OCI-LY1 (cell line): Measurements from ENCODE around the gene WASF1.

Source experiments
- H2AFZ ChIP-seq: fragments of 200-600 bp; sonication (generic), shearing (Covaris generic); 2 replicates; pipeline ENCODE4 v1.6.0; 2014; ENCODE audit warnings: antibody characterized with exemption, mild to moderate bottlenecking, low read length
- H3F3A ChIP-seq: fragments of 200-600 bp; sonication (generic), shearing (Covaris generic); 2 replicates; pipeline ENCODE4 v1.6.0; 2014; ENCODE audit warnings: mild to moderate bottlenecking, antibody characterized with exemption, low read length, moderate library complexity; ENCODE audit not compliant: insufficient read depth
- H3K27ac ChIP-seq: fragments of 200-600 bp; sonication (generic); 2 replicates; pipeline ENCODE4 v1.5.1; 2014; ENCODE audit warnings: low read length, mixed run types, mild to moderate bottlenecking, low read depth; ENCODE audit not compliant: poor library complexity, severe bottlenecking
- H3K27me3 ChIP-seq: fragments of 200-600 bp; sonication (generic); 2 replicates; pipeline ENCODE4 v1.6.0; 2014; ENCODE audit warnings: antibody characterized with exemption, mild to moderate bottlenecking, low read length, moderate library complexity; ENCODE audit not compliant: insufficient read depth
- H3K36me3 ChIP-seq: fragments of 200-600 bp; sonication (generic); 2 replicates; pipeline ENCODE4 v1.6.1; 2014; ENCODE audit warnings: mild to moderate bottlenecking, antibody characterized with exemption, low read length, moderate library complexity, mixed read lengths; ENCODE audit not compliant: insufficient read depth
- H3K4me1 ChIP-seq: fragments of 200-600 bp; sonication (generic); 2 replicates; pipeline ENCODE4 v1.5.1; 2014; ENCODE audit warnings: mild to moderate bottlenecking, low read length, moderate library complexity; ENCODE audit not compliant: insufficient read depth, severe bottlenecking
- H3K4me2 ChIP-seq: fragments of 200-600 bp; sonication (generic), shearing (Covaris generic); 2 replicates; pipeline ENCODE4 v1.6.1; 2014; ENCODE audit warnings: low read length
- H3K4me3 ChIP-seq: fragments of 200-600 bp; sonication (generic); 2 replicates; pipeline ENCODE4 v1.5.1; 2014; ENCODE audit warnings: low read length, low read depth, mild to moderate bottlenecking, mixed read lengths; ENCODE audit not compliant: poor library complexity, severe bottlenecking
- H3K79me2 ChIP-seq: fragments of 200-600 bp; shearing (Covaris generic); 2 replicates; pipeline ENCODE4 v1.6.1; 2016; ENCODE audit warnings: mixed run types, low read length, mixed read lengths; ENCODE audit not compliant: insufficient read depth
- H3K9ac ChIP-seq: fragments of 200-600 bp; sonication (generic), shearing (Covaris generic); 2 replicates; pipeline ENCODE4 v1.6.1; 2014; ENCODE audit warnings: mild to moderate bottlenecking, low read length, mixed read lengths
- H3K9me2 ChIP-seq: fragments of 200-600 bp; sonication (generic), shearing (Covaris generic); 2 replicates; pipeline ENCODE4 v1.6.1; 2014; ENCODE audit warnings: low read depth, mild to moderate bottlenecking, low read length, mixed read lengths
- H3K9me3 ChIP-seq: fragments of 200-600 bp; shearing (Covaris generic); 2 replicates; pipeline ENCODE4 v1.6.1; 2014; ENCODE audit warnings: low read length, mixed read lengths
- H4K20me1 ChIP-seq: fragments of 200-600 bp; sonication (generic), shearing (Covaris generic); 2 replicates; pipeline ENCODE4 v1.6.0; 2016; ENCODE audit warnings: mild to moderate bottlenecking, low read length; ENCODE audit not compliant: insufficient read depth
- EZH2 ChIP-seq: fragments of 200-600 bp; sonication (generic), shearing (Covaris generic); IDR thresholded peaks from 2 replicates; pipeline ENCODE4 v1.8.0; 2017; ENCODE audit warnings: borderline replicate concordance, mixed run types, mild to moderate bottlenecking, antibody characterized with exemption, low read length, moderate library complexity, mixed read lengths
- TF ChIP-seq, protein P1 (sequence below): fragments of 200-600 bp; sonication (generic), shearing (Covaris generic); IDR thresholded peaks from 2 replicates; pipeline ENCODE4 v1.5.1; 2017; ENCODE audit warnings: mild to moderate bottlenecking, antibody characterized with exemption, low read length, moderate library complexity, mixed read lengths

WASF1 gene

DNA sequence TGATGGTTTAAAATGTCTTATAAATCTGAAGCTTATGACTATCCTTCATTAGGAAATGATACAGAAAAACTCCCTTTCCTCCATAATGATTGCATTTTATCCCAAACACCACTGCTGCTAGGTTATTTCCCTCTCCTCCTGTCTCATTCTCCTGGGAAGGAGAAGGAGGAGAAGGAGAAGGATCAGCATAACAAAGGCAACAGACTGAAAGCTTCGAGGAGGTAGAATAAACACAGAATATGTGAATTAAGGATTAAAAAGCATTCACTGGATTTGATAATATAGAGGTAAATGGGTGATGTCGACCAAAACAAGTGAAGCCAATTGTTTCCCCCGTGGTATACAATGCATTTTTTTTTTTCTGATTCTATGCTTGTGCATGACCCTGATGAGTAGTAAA, 82.0 kb downstream of the WASF1 start:
- Histone ChIP-seq H3K9ac (no peak overlapping the region), H3K9me3 (no peaks in the 10 kb centered on the region), H3K79me2 (no peaks in the 10 kb centered on the region), H3K4me1 (peaks cover 11% of the 10 kb centered on the region), H3K4me3 (no peak overlapping the region), H3F3A (no peaks in the 10 kb centered on the region), H3K36me3 (no peaks in the 10 kb centered on the region), H3K27ac (no peak overlapping the region), H4K20me1 (no peaks in the 10 kb centered on the region), H2AFZ (no peak overlapping the region), H3K9me2 (no peaks in the 10 kb centered on the region), H3K27me3 (no peaks in the 10 kb centered on the region), H3K4me2 (no peak overlapping the region)
- TF ChIP-seq, protein P1, sequence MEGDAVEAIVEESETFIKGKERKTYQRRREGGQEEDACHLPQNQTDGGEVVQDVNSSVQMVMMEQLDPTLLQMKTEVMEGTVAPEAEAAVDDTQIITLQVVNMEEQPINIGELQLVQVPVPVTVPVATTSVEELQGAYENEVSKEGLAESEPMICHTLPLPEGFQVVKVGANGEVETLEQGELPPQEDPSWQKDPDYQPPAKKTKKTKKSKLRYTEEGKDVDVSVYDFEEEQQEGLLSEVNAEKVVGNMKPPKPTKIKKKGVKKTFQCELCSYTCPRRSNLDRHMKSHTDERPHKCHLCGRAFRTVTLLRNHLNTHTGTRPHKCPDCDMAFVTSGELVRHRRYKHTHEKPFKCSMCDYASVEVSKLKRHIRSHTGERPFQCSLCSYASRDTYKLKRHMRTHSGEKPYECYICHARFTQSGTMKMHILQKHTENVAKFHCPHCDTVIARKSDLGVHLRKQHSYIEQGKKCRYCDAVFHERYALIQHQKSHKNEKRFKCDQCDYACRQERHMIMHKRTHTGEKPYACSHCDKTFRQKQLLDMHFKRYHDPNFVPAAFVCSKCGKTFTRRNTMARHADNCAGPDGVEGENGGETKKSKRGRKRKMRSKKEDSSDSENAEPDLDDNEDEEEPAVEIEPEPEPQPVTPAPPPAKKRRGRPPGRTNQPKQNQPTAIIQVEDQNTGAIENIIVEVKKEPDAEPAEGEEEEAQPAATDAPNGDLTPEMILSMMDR = no peak
- TF ChIP-seq EZH2 = no peak

DNA sequence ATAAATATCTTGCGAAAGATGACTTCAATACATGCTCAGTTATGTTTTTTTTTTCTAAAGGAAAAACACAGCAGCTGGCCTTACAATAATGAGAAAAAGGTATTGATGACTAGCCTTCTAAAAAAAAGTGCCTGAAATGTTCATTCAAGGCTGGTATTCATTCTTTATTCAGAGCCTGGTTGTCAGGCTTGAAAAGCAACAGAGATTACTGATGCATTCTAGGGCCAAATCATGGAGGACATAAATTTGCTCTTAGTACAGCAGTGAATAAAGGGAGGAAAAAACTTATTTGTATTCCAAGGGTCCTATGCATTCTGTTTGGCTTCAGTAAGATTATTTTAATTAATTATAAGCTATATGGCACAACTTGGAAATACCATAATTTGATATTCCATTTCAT, 83.5 kb downstream of the WASF1 start:
- Histone ChIP-seq H3K9ac (no peak overlapping the region), H3K27ac (no peak overlapping the region)

DNA sequence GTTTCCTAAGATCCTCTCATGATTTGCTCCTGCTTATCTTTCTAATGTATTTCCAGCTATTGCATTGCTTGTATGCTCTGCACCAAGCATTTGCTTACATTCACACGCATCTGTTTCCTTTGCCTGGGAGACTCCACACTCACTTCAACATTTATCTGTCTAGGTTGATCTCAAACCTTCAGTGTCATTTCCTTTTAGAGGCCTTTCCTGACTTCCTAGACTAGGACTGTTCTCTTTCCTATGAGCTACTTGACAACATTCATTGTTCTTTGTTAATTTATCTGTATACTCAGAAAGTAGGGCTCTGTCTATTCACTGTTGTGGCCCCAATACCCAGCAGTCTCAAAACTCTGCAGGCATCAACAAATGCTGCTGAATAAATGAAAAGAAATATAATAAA, 84.4 kb downstream of the WASF1 start:
- no peaks in the 10 kb centered on the region for H3K9me2 ChIP-seq
- H3K27ac ChIP-seq = no peak overlapping the region
- no peaks in the 10 kb centered on the region for H4K20me1 ChIP-seq
- no peaks in the 10 kb centered on the region for H3K79me2 ChIP-seq
- H3K9ac ChIP-seq = no peak overlapping the region
- H3K4me1 ChIP-seq = no peaks in the 10 kb centered on the region
- H3K4me3 ChIP-seq = no peak overlapping the region
- H3K27me3 ChIP-seq = no peaks in the 10 kb centered on the region
- no peak overlapping the region for H2AFZ ChIP-seq
- H3K4me2 ChIP-seq = no peak overlapping the region
- TF ChIP-seq EZH2 = no peak
- TF ChIP-seq, protein P1 = no peak
- no peaks in the 10 kb centered on the region for H3K9me3 ChIP-seq
- no peaks in the 10 kb centered on the region for H3K36me3 ChIP-seq
- no peaks in the 10 kb centered on the region for H3F3A ChIP-seq

More for the DNA sequence above, 83.5 kb downstream of the WASF1 start:
- no peak overlapping the region for H3K4me2 ChIP-seq
- H3K4me3 ChIP-seq = no peak overlapping the region
- no peaks in the 10 kb centered on the region for H3K27me3 ChIP-seq
- H3K79me2 ChIP-seq = no peaks in the 10 kb centered on the region
- H2AFZ ChIP-seq = no peak overlapping the region
- no peaks in the 10 kb centered on the region for H3K36me3 ChIP-seq
- TF ChIP-seq EZH2 = no peak
- TF ChIP-seq, protein P1 = no peak
- H3K9me3 ChIP-seq = no peaks in the 10 kb centered on the region
- H3K9me2 ChIP-seq = no peaks in the 10 kb centered on the region
- H4K20me1 ChIP-seq = no peaks in the 10 kb centered on the region
- H3K4me1 ChIP-seq = no peaks in the 10 kb centered on the region
- H3F3A ChIP-seq = no peaks in the 10 kb centered on the region
